IMR-90 (cell line): ENCODE measurements around the gene MKKS. TPM values are rescaled to one million over a fixed set of nuclear protein-coding genes. Genes with fewer than 3 reads are reported as not detected.

Source experiments
- ATAC-seq: fragments of 200-7000 bp; cut with Tn5 transposase; 2 replicates; pipeline ENCODE4 v1.9.1; 2020; ENCODE audit warnings: low read depth, mild to moderate bottlenecking, moderate library complexity
- BruUV-seq: library from RNA; stranded (reverse); fragments of 400-500 nt; replicated peaks from 2 replicates; lab custom pipeline; 2021; lab: Mats Ljungman, UMichigan
- CTCF ChIA-PET: fragments of 300-600 bp; formaldehyde crosslinking; extraction: SDS; loops from one replicate; lab custom pipeline; 2021; ENCODE audit warnings: antibody characterized with exemption; lab: Yijun Ruan, JAX
- POLR2A ChIA-PET: fragments of 300-600 bp; sonication (Branson Sonifier 250); formaldehyde crosslinking; loops from one replicate; lab custom pipeline; 2022; ENCODE audit warnings: antibody characterized with exemption; ENCODE audit not compliant: unreplicated experiment; lab: Charles Lee
- DNase-seq: peaks from one replicate; pipeline ENCODE4 v3.0.0; 2013
- H2AFZ ChIP-seq: replicated peaks from 2 replicates; pipeline ENCODE3; 2013; ENCODE audit warnings: low read length, mild to moderate bottlenecking; ENCODE audit not compliant: poor library complexity
- H2AK5ac ChIP-seq: 2 replicates; pipeline ENCODE4 v1.6.1; 2013; ENCODE audit warnings: low read depth, low read length, inconsistent platforms
- H2AK9ac ChIP-seq: replicated peaks from 2 replicates; pipeline ENCODE3; 2013; ENCODE audit warnings: mild to moderate bottlenecking, low read depth, low read length, moderate library complexity; ENCODE audit not compliant: poor library complexity
- H2BK120ac ChIP-seq: 2 replicates; pipeline ENCODE4 v1.6.1; 2013; ENCODE audit warnings: low read depth, low read length, inconsistent platforms
- H2BK15ac ChIP-seq: 3 replicates; pipeline ENCODE4 v1.6.1; 2013; ENCODE audit warnings: low read depth, low read length, inconsistent platforms
- H2BK20ac ChIP-seq: 2 replicates; pipeline ENCODE4 v1.6.1; 2013; ENCODE audit warnings: low read depth, mild to moderate bottlenecking, inconsistent platforms, low read length, moderate library complexity
- H2BK5ac ChIP-seq: 2 replicates; pipeline ENCODE4 v1.6.1; 2013; ENCODE audit warnings: mild to moderate bottlenecking, low read depth, low read length, inconsistent platforms; ENCODE audit not compliant: poor library complexity, severe bottlenecking
- H3K14ac ChIP-seq: replicated peaks from 2 replicates; pipeline ENCODE4 v1.6.1; 2013; ENCODE audit warnings: low read depth, low read length, inconsistent platforms
- H3K18ac ChIP-seq: 2 replicates; pipeline ENCODE4 v1.6.1; 2013; ENCODE audit warnings: low read depth, low read length, control low read depth
- H3K23ac ChIP-seq: 2 replicates; pipeline ENCODE4 v1.6.1; 2013; ENCODE audit warnings: low read depth, low read length, inconsistent platforms
- H3K27ac ChIP-seq: 2 replicates; pipeline ENCODE4 v1.5.1; 2013; ENCODE audit warnings: mild to moderate bottlenecking, control low read depth, low read length; ENCODE audit not compliant: insufficient read depth
- H3K27me3 ChIP-seq: 2 replicates; pipeline ENCODE4 v1.6.1; 2013; ENCODE audit warnings: low read length; ENCODE audit not compliant: control insufficient read depth, insufficient read depth
- H3K36me3 ChIP-seq: 2 replicates; pipeline ENCODE4 v1.6.1; 2013; ENCODE audit warnings: low read length, mixed read lengths; ENCODE audit not compliant: control insufficient read depth, insufficient read depth
- H3K4ac ChIP-seq: 2 replicates; pipeline ENCODE4 v1.6.1; 2013; ENCODE audit warnings: low read depth, low read length, inconsistent platforms
- H3K4me1 ChIP-seq: 2 replicates; pipeline ENCODE4 v1.6.1; 2013; ENCODE audit warnings: low read length, mixed read lengths; ENCODE audit not compliant: control insufficient read depth, insufficient read depth
- H3K4me2 ChIP-seq: 2 replicates; pipeline ENCODE4 v1.6.1; 2013; ENCODE audit warnings: low read depth, mild to moderate bottlenecking, control low read depth, low read length, moderate library complexity
- H3K4me3 ChIP-seq: 2 replicates; pipeline ENCODE4 v1.5.1; 2013; ENCODE audit warnings: low read depth, mild to moderate bottlenecking, control low read depth, low read length, moderate library complexity; ENCODE audit not compliant: insufficient read depth
- H3K56ac ChIP-seq: 2 replicates; pipeline ENCODE4 v1.6.1; 2013; ENCODE audit warnings: low read length, inconsistent platforms; ENCODE audit not compliant: insufficient read depth; ENCODE audit errors: extremely low read depth
- H3K79me1 ChIP-seq, 2 experiments: 2 replicates each; pipeline ENCODE4 v1.6.1; 2013; ENCODE audit warnings: low read length in 2 of 2, inconsistent platforms in 1 of 2, low read depth in 1 of 2
- H3K9ac ChIP-seq: 2 replicates; pipeline ENCODE4 v1.6.1; 2013; ENCODE audit warnings: low read depth, low read length, control low read depth
- H3K9me1 ChIP-seq: 2 replicates; pipeline ENCODE4 v1.6.1; 2013; ENCODE audit warnings: low read length, inconsistent platforms; ENCODE audit not compliant: insufficient read depth
- H3K9me3 ChIP-seq: 2 replicates; pipeline ENCODE4 v1.6.1; 2013; ENCODE audit warnings: low read length; ENCODE audit not compliant: control insufficient read depth, insufficient read depth
- H4K20me1 ChIP-seq: 2 replicates; pipeline ENCODE4 v1.6.1; 2013; ENCODE audit warnings: low read length, inconsistent platforms; ENCODE audit not compliant: insufficient read depth
- H4K5ac ChIP-seq: 2 replicates; pipeline ENCODE4 v1.6.1; 2013; ENCODE audit warnings: mild to moderate bottlenecking, low read depth, low read length, control low read depth
- H4K8ac ChIP-seq, 2 experiments: 2 replicates each; pipeline ENCODE4 v1.6.1; 2013; ENCODE audit warnings: low read depth in 2 of 2, low read length in 2 of 2, control low read depth in 1 of 2, inconsistent platforms in 1 of 2
- H4K91ac ChIP-seq: 2 replicates; pipeline ENCODE4 v1.6.1; 2013; ENCODE audit warnings: low read depth, low read length, inconsistent platforms; ENCODE audit not compliant: insufficient read depth
- BHLHE40 ChIP-seq: fragments of 150-350 bp; IDR thresholded peaks from 2 replicates; pipeline ENCODE4 v1.6.1; 2016; ENCODE audit warnings: mild to moderate bottlenecking, low read depth, low read length
- CEBPB ChIP-seq: IDR thresholded peaks from 2 replicates; pipeline ENCODE4 v1.6.1; 2012; ENCODE audit warnings: low read depth, low read length, improper control_type of control experiment
- CHD1 ChIP-seq: IDR thresholded peaks from 2 replicates; pipeline ENCODE4 v1.6.1; 2012; ENCODE audit warnings: low read depth, low read length, improper control_type of control experiment
- MAZ ChIP-seq: IDR thresholded peaks from 2 replicates; pipeline ENCODE4 v1.6.1; 2012; ENCODE audit warnings: low read depth, mild to moderate bottlenecking, low read length, improper control_type of control experiment, moderate library complexity, borderline replicate concordance
- MXI1 ChIP-seq: IDR thresholded peaks from 2 replicates; pipeline ENCODE4 v1.6.1; 2012; ENCODE audit warnings: low read depth, mild to moderate bottlenecking, low read length, moderate library complexity, borderline replicate concordance
- NFE2L2 ChIP-seq: fragments of 150-350 bp; IDR thresholded peaks from 2 replicates; pipeline ENCODE4 v1.6.1; 2016; ENCODE audit warnings: low read depth, mild to moderate bottlenecking, low read length
- POLR2A ChIP-seq: IDR thresholded peaks from 2 replicates; pipeline ENCODE4 v1.6.1; 2012; ENCODE audit warnings: mild to moderate bottlenecking, low read depth, low read length
- dilution Hi-C: fragments of 300-500 bp; cut with HindIII; formaldehyde crosslinking; loops from one replicate; pipeline ENCODE4 v1.14.3; 2018; ENCODE audit warnings: low sequenced_read_pairs; ENCODE audit not compliant: unreplicated experiment
- in situ Hi-C: fragments of 300-500 bp; cut with MboI; formaldehyde crosslinking; loops from 3 replicates; pipeline ENCODE4 v1.14.3; 2019; ENCODE audit warnings: low sequenced_read_pairs, inconsistent platforms, mixed read lengths
- intact Hi-C: fragments of 100-400 bp; cut with micrococcal nuclease; formaldehyde crosslinking; loops from 2 replicates; pipeline ENCODE4 v1.10.0; 2022
- polyA plus RNA-seq, 3 experiments: library from polyadenylated mRNA; depleted of rRNA; stranded (reverse); fragments of >200 nt; gene quantifications; 2 replicates each; pipeline ENCODE4 v1.2.3, GENCODE V29; 2012; ENCODE audit warnings: low replicate concordance in 1 of 3
- total RNA-seq: library from RNA; depleted of rRNA; stranded (reverse); fragments of >200 nt; gene quantifications from 2 replicates; pipeline ENCODE4 v1.2.3, GENCODE V29; 2012
- TF ChIP-seq, protein P1 (sequence below): fragments of 150-350 bp; IDR thresholded peaks from 2 replicates; pipeline ENCODE4 v1.6.1; 2017; ENCODE audit warnings: mild to moderate bottlenecking, antibody characterized with exemption, low read length, low read depth

Gene MKKS
- total and polyA plus RNA-seq, 2 of the 4 experiments (the other 2 are of a cell fraction) = 6.9 to 7.5 TPM

DNA sequence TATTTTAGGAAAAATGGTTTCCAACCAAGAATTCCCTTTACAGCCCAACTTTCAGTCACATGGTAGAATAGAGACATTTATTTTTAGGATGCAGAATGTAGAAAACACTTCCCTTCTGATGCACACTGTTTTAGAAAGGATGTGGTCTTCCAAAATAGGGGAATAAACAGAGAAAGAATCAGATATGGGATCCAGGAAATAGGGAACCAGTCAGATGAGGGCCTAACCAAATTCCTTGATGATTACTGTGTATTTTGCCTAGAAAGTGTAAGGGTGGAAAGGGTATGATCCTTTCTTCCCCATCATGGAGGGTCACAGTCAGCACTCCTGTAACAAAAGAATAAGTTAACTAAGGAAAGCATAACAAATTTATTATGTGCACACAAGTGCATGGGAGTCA lies 28.5 kb upstream of the MKKS start:
- Histone ChIP-seq H3K4me1 (no peaks in the 10 kb centered on the region), H3K18ac (no peak overlapping the region), H2BK5ac (no peak overlapping the region), H2BK20ac (no peak overlapping the region), H2AFZ (no peak overlapping the region), H3K9me3 (peaks cover 2% of the 10 kb centered on the region), H3K14ac (no peak overlapping the region), H4K91ac (no peak overlapping the region), H3K36me3 (no peaks in the 10 kb centered on the region), H3K79me1 (peaks cover 8 to 14% of the 10 kb centered on the region in 2 experiments; a peak in 3 of 4 replicates), H3K4ac (no peak overlapping the region), H3K27ac (no peak overlapping the region), H2AK9ac (no peak overlapping the region), H2BK120ac (no peak overlapping the region), H3K27me3 (no peaks in the 10 kb centered on the region), H2AK5ac (no peak overlapping the region), H3K23ac (no peak overlapping the region), H3K9ac (no peak overlapping the region), H4K20me1 (no peaks in the 10 kb centered on the region), H4K8ac (no peak overlapping the region), H2BK15ac (no peak overlapping the region), H3K4me3 (no peak overlapping the region), H3K4me2 (no peak overlapping the region), H3K56ac (no peak overlapping the region), H3K9me1 (no peaks in the 10 kb centered on the region), H4K5ac (no peak overlapping the region)
- DNase-seq (no peak), ATAC-seq (no peak)
- ChIA-PET POLR2A (no interaction called here), CTCF (no interaction called here)
- TF ChIP-seq POLR2A (no peak), BHLHE40 (no peak), CEBPB (no peak), MXI1 (no peak), CHD1 (no peak), MAZ (no peak), NFE2L2 (no peak)
- TF ChIP-seq, protein P1, sequence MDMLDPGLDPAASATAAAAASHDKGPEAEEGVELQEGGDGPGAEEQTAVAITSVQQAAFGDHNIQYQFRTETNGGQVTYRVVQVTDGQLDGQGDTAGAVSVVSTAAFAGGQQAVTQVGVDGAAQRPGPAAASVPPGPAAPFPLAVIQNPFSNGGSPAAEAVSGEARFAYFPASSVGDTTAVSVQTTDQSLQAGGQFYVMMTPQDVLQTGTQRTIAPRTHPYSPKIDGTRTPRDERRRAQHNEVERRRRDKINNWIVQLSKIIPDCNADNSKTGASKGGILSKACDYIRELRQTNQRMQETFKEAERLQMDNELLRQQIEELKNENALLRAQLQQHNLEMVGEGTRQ = no peak
- in situ Hi-C loops = loop anchor here (10.0 kb wide), 2 partner anchors 812 to 1082 kb away; no protein-coding TSS in a partner anchor
- dilution Hi-C loops = no loop called here
- no TSS peak for BruUV-seq
- intact Hi-C loops = no loop called here
